Tongue (tissue), 2 donors: ENCODE results near the gene ZP4. TPM values are rescaled to one million over a fixed set of nuclear protein-coding genes. Genes with fewer than 3 reads are reported as not detected.
A peak's percentile ranks its signal among the peaks of the same experiment; 100 is the strongest.

Experiments used
- DNase-seq: peaks from one replicate; pipeline ENCODE4 v3.0.0-alpha.2; 2015
- total RNA-seq: library from RNA; depleted of rRNA; stranded (reverse); fragments of >200 nt; gene quantifications from one replicate; pipeline ENCODE4 v1.2.3, GENCODE V29; 2014

ZP4 gene
- total RNA-seq: not detected

- DNase-seq: no peak
These were observed at the start of gene ZP4 for GRCh38 chr1:237890822-237891221. TSS of gene ZP4 (minus strand) at chr1:237890922. CDS start at chr1:237890635, 287 bp downstream.

GRCh38 chr1:237938553-237938952 lies 47.8 kb upstream of the ZP4 start:
- DNase-seq: no peak

GRCh38 chr1:237938068-237938467 lies 47.3 kb upstream of the ZP4 start:
- no peak for DNase-seq

GRCh38 chr1:237932816-237933215 lies 42.1 kb upstream of the ZP4 start:
- no peak for DNase-seq

GRCh38 chr1:237931581-237931980 lies 40.9 kb upstream of the ZP4 start:
- DNase-seq: no peak

GRCh38 chr1:237927198-237927597 lies 36.5 kb upstream of the ZP4 start:
- DNase-seq: no peak

GRCh38 chr1:237921306-237921705 lies 30.6 kb upstream of the ZP4 start:
- DNase-seq: no peak

GRCh38 chr1:237913345-237913744 lies 22.6 kb upstream of the ZP4 start:
- DNase-seq: no peak

GRCh38 chr1:237911911-237912310 lies 21.2 kb upstream of the ZP4 start:
- no peak for DNase-seq

GRCh38 chr1:237910834-237911233 lies 20.1 kb upstream of the ZP4 start:
- DNase-seq: no peak

GRCh38 chr1:237903961-237904360 lies 13.2 kb upstream of the ZP4 start:
- DNase-seq: no peak

GRCh38 chr1:237902960-237903743 lies 12.4 kb upstream of the ZP4 start:
- DNase-seq: no peak

GRCh38 chr1:237901299-237901934 lies 10.7 kb upstream of the ZP4 start:
- no peak for DNase-seq

- no peak for DNase-seq
These were observed 4.9 kb upstream of the ZP4 start for GRCh38 chr1:237895630-237896029.

GRCh38 chr1:237894131-237894530 lies 3.4 kb upstream of the ZP4 start:
- DNase-seq: no peak

GRCh38 chr1:237891979-237892378 lies 1.3 kb upstream of the ZP4 start:
- no peak for DNase-seq

GRCh38 chr1:237891266-237891665 lies 544 bp upstream of the ZP4 start:
- DNase-seq: no peak

GRCh38 chr1:237890416-237890815 lies 306 bp downstream of the ZP4 start:
- no peak for DNase-seq

- no peak for DNase-seq
These were observed 2.6 kb downstream of the ZP4 start for GRCh38 chr1:237888143-237888542.

- no peak for DNase-seq
These were observed 3.2 kb downstream of the ZP4 start for GRCh38 chr1:237887542-237887941.

GRCh38 chr1:237884237-237884636 lies 6.5 kb downstream of the ZP4 start:
- no peak for DNase-seq

- no peak for DNase-seq
These were observed 11.5 kb downstream of the ZP4 start for GRCh38 chr1:237879195-237879594.

GRCh38 chr1:237878406-237878805 lies 12.3 kb downstream of the ZP4 start:
- DNase-seq: no peak

- peak; percentile 78 for DNase-seq
These were observed 13.1 kb downstream of the ZP4 start for GRCh38 chr1:237877631-237878030.
